H1 (cell line): ENCODE results near the gene CFAP61. TPM values are rescaled to one million over a fixed set of nuclear protein-coding genes. Genes with fewer than 3 reads are reported as not detected.

ENCODE experiments used
- CTCF ChIA-PET: fragments of 300-600 bp; sonication (Branson Sonifier 250); formaldehyde crosslinking; loops from one replicate; lab custom pipeline; 2021; ENCODE audit not compliant: partially characterized antibody; lab: Charles Lee
- POLR2A ChIA-PET: fragments of 300-600 bp; sonication (Branson Sonifier 250); formaldehyde crosslinking; loops from one replicate; lab custom pipeline; 2021; ENCODE audit warnings: inconsistent platforms; ENCODE audit not compliant: partially characterized antibody; lab: Charles Lee
- DNase-seq, 2 experiments: peaks; one replicate each; pipeline versions ENCODE4 v3.0.0 to v3.0.0-alpha.2; 2010 to 2022; ENCODE audit warnings: low spot score in 2 of 2, low read depth in 1 of 2, mixed read lengths in 1 of 2
- FAIRE-seq: peaks from 2 replicates; lab custom pipeline; 2011; peaks lifted over from hg19 to GRCh38; lab: Jason Lieb, UNC
- H2AFZ ChIP-seq: 2 replicates; pipeline ENCODE4 v1.8.1; 2012; ENCODE audit warnings: low read length, inconsistent platforms
- H2AK5ac ChIP-seq: 2 replicates; pipeline ENCODE4 v1.6.1; 2013; ENCODE audit warnings: low read depth, low read length
- H2BK120ac ChIP-seq: replicated peaks from 2 replicates; pipeline ENCODE3; 2013; ENCODE audit warnings: low read depth, low read length, inconsistent platforms
- H2BK12ac ChIP-seq: 2 replicates; pipeline ENCODE4 v1.6.1; 2013; ENCODE audit warnings: low read depth, low read length
- H2BK15ac ChIP-seq: 2 replicates; pipeline ENCODE4 v1.6.1; 2013; ENCODE audit warnings: low read length
- H2BK20ac ChIP-seq: 2 replicates; pipeline ENCODE4 v1.6.1; 2013; ENCODE audit warnings: low read length
- H2BK5ac ChIP-seq: 2 replicates; pipeline ENCODE4 v1.6.1; 2013; ENCODE audit warnings: low read depth, low read length
- H3K14ac ChIP-seq: 2 replicates; pipeline ENCODE4 v1.6.1; 2013; ENCODE audit warnings: inconsistent platforms; ENCODE audit not compliant: insufficient read length
- H3K18ac ChIP-seq: 2 replicates; pipeline ENCODE4 v1.6.1; 2013; ENCODE audit warnings: low read length; ENCODE audit errors: extremely low read depth
- H3K23ac ChIP-seq: 2 replicates; pipeline ENCODE4 v1.6.1; 2013; ENCODE audit warnings: inconsistent platforms; ENCODE audit not compliant: insufficient read length
- H3K23me2 ChIP-seq: 2 replicates; pipeline ENCODE4 v1.6.1; 2013; ENCODE audit warnings: low read depth, low read length
- H3K27ac ChIP-seq: 2 replicates; pipeline ENCODE4 v1.6.1; 2011; ENCODE audit warnings: low read depth, low read length, inconsistent platforms
- H3K27me3 ChIP-seq, 4 experiments: replicated peaks in 1 of 4; 1 replicate in 1 of 4; 2 replicates in 3 of 4; pipeline versions ENCODE4 v1.6.1 to v1.8.1; 2011 to 2013; ENCODE audit warnings: low read length in 3 of 4, mild to moderate bottlenecking in 3 of 4, inconsistent platforms in 2 of 4, mixed read lengths in 2 of 4, moderate library complexity in 1 of 4; ENCODE audit not compliant: control insufficient read depth in 3 of 4, insufficient read depth in 3 of 4; ENCODE audit errors: extremely low read depth in 1 of 4
- H3K36me3 ChIP-seq, 4 experiments: 2 replicates each; pipeline versions ENCODE4 v1.6.1 to v1.8.1; 2011 to 2013; ENCODE audit warnings: mild to moderate bottlenecking in 4 of 4, low read length in 3 of 4, moderate library complexity in 2 of 4, control low read depth in 1 of 4, inconsistent platforms in 1 of 4; ENCODE audit not compliant: insufficient read depth in 4 of 4, control insufficient read depth in 2 of 4
- H3K4ac ChIP-seq: replicated peaks from 2 replicates; pipeline ENCODE3; 2013; ENCODE audit warnings: low read length, low read depth, mixed read lengths, inconsistent platforms; ENCODE audit not compliant: insufficient read length
- H3K4me1 ChIP-seq, 4 experiments: replicated peaks in 1 of 4; 1 replicate in 1 of 4; 2 replicates in 3 of 4; pipeline versions ENCODE4 v1.6.1 to v1.8.1; 2011 to 2013; ENCODE audit warnings: low read length in 3 of 4, inconsistent platforms in 2 of 4, mixed read lengths in 1 of 4; ENCODE audit not compliant: insufficient read depth in 4 of 4, control insufficient read depth in 3 of 4
- H3K4me2 ChIP-seq, 2 experiments: 2 replicates each; pipeline versions ENCODE4 v1.6.1 to v1.8.1; 2011 to 2013; ENCODE audit warnings: low read depth in 2 of 2, low read length in 2 of 2, control low read depth in 1 of 2, inconsistent platforms in 1 of 2, mild to moderate bottlenecking in 1 of 2; ENCODE audit not compliant: insufficient read depth in 1 of 2
- H3K4me3 ChIP-seq, 4 experiments: fragments of 200-600, 300-600 bp in 1 of 4; sonication (generic), shearing (Covaris generic), sonication (Bioruptor Twin) in 1 of 4; 2 replicates each; pipeline versions ENCODE4 v1.5.1 to v1.8.1; 2011 to 2016; ENCODE audit warnings: low read length in 4 of 4, low read depth in 3 of 4, control low read depth in 2 of 4, inconsistent platforms in 2 of 4, mild to moderate bottlenecking in 2 of 4, mixed read lengths in 1 of 4, moderate library complexity in 1 of 4; ENCODE audit not compliant: insufficient read depth in 2 of 4; ENCODE audit errors: extremely low read depth in 1 of 4
- H3K56ac ChIP-seq: replicated peaks from 2 replicates; pipeline ENCODE3; 2013; ENCODE audit warnings: low read depth, mild to moderate bottlenecking, mixed read lengths, low read length, inconsistent platforms; ENCODE audit not compliant: insufficient read length
- H3K79me1 ChIP-seq: 2 replicates; pipeline ENCODE4 v1.6.1; 2013; ENCODE audit warnings: low read depth, low read length, control low read depth
- H3K79me2 ChIP-seq, 2 experiments: 2 replicates each; pipeline versions ENCODE4 v1.6.1 to v1.8.1; 2012 to 2013; ENCODE audit warnings: low read length in 2 of 2, mild to moderate bottlenecking in 2 of 2, inconsistent platforms in 1 of 2; ENCODE audit not compliant: insufficient read depth in 2 of 2, control insufficient read depth in 1 of 2
- H3K9ac ChIP-seq, 4 experiments: replicated peaks in 1 of 4; 1 replicate in 1 of 4; 2 replicates in 3 of 4; pipeline versions ENCODE4 v1.6.1 to v1.8.1; 2011 to 2013; ENCODE audit warnings: low read depth in 3 of 4, low read length in 3 of 4, control low read depth in 2 of 4, mild to moderate bottlenecking in 2 of 4, moderate library complexity in 2 of 4, inconsistent platforms in 1 of 4; ENCODE audit errors: extremely low read depth in 1 of 4
- H3K9me3 ChIP-seq, 2 experiments: 2 replicates each; pipeline versions ENCODE4 v1.6.1 to v1.8.1; 2012 to 2013; ENCODE audit warnings: mild to moderate bottlenecking in 2 of 2, moderate library complexity in 2 of 2, control low read depth in 1 of 2, inconsistent platforms in 1 of 2, low read depth in 1 of 2, low read length in 1 of 2, mixed read lengths in 1 of 2; ENCODE audit not compliant: insufficient read depth in 2 of 2
- H4K20me1 ChIP-seq, 2 experiments: replicated peaks in 1 of 2; 2 replicates each; pipeline versions ENCODE3 to v1.8.1; 2011 to 2013; ENCODE audit warnings: inconsistent platforms in 2 of 2, low read length in 2 of 2, mild to moderate bottlenecking in 1 of 2; ENCODE audit not compliant: insufficient read depth in 2 of 2, control insufficient read depth in 1 of 2
- H4K5ac ChIP-seq: 2 replicates; pipeline ENCODE4 v1.6.1; 2013; ENCODE audit warnings: low read length, low read depth, mixed read lengths, inconsistent platforms; ENCODE audit not compliant: insufficient read length
- H4K8ac ChIP-seq: 2 replicates; pipeline ENCODE4 v1.8.0; 2013; ENCODE audit warnings: mild to moderate bottlenecking, moderate library complexity, low read length, inconsistent platforms; ENCODE audit not compliant: insufficient read depth; ENCODE audit errors: extremely low read depth
- H4K91ac ChIP-seq: replicated peaks from 2 replicates; pipeline ENCODE3; 2013; ENCODE audit warnings: low read length, mixed read lengths, inconsistent platforms; ENCODE audit not compliant: insufficient read length
- BCL11A ChIP-seq, 2 experiments: IDR thresholded peaks; one replicate each; pipeline ENCODE4 v1.6.1; 2011; ENCODE audit warnings: low read depth in 2 of 2, low read length in 2 of 2, mild to moderate bottlenecking in 2 of 2
- CREB1 ChIP-seq: IDR thresholded peaks from 2 replicates; pipeline ENCODE4 v1.6.1; 2012; ENCODE audit warnings: inconsistent platforms
- CTBP2 ChIP-seq: IDR thresholded peaks from 2 replicates; pipeline ENCODE4 v1.7.0; 2011; ENCODE audit warnings: borderline replicate concordance, mild to moderate bottlenecking, moderate library complexity, mixed read lengths, low read length; ENCODE audit not compliant: insufficient read depth, insufficient read length
- CTCF ChIP-seq, 3 experiments: IDR thresholded peaks; 1 replicate in 2 of 3; 2 replicates in 1 of 3; pipeline versions ENCODE4 v1.5.1 to v1.6.1; 2011; ENCODE audit warnings: low read length in 3 of 3, mild to moderate bottlenecking in 3 of 3, inconsistent platforms in 2 of 3, low read depth in 1 of 3, moderate library complexity in 1 of 3; ENCODE audit not compliant: insufficient read depth in 1 of 3; ENCODE audit errors: control extremely low read depth in 1 of 3
- RAD21 ChIP-seq, 2 experiments: IDR thresholded peaks in 1 of 2; conservative IDR thresholded peaks in 1 of 2; 2 replicates each; pipeline ENCODE4 v1.6.1; 2011; ENCODE audit warnings: low read depth in 2 of 2, low read length in 2 of 2, improper control_type of control experiment in 1 of 2, inconsistent platforms in 1 of 2, mild to moderate bottlenecking in 1 of 2, moderate library complexity in 1 of 2
- SAP30 ChIP-seq: fragments of 300-600 bp; sonication (generic); IDR thresholded peaks from 2 replicates; pipeline ENCODE4 v1.7.1; 2012; ENCODE audit warnings: low read length, moderate library complexity, mild to moderate bottlenecking, inconsistent platforms; ENCODE audit not compliant: insufficient read depth, insufficient replicate concordance
- SIRT6 ChIP-seq: IDR thresholded peaks from one replicate; pipeline ENCODE4 v1.7.1; 2012; ENCODE audit warnings: low read length, inconsistent platforms
- TAF1 ChIP-seq: IDR thresholded peaks from 2 replicates; pipeline ENCODE4 v1.6.1; 2011; ENCODE audit warnings: mild to moderate bottlenecking, low read depth, low read length
- TEAD4 ChIP-seq: IDR thresholded peaks from 2 replicates; pipeline ENCODE4 v1.6.1; 2012; ENCODE audit warnings: low read depth, low read length, inconsistent platforms, mixed read lengths
- USF2 ChIP-seq: IDR thresholded peaks from 2 replicates; pipeline ENCODE4 v1.6.1; 2011; ENCODE audit warnings: low read length, improper control_type of control experiment
- WGBS, 2 experiments: shearing (Covaris generic) in 1 of 2; methylation state at CpG; one replicate each; pipeline versions ENCODE4 v1.1.6 to v1.1.7; 2013 to 2015; ENCODE audit warnings: low lambda C conversion rate in 2 of 2, mixed read lengths in 2 of 2, inconsistent platforms in 1 of 2, low coverage in 1 of 2, missing lambda C conversion rate in 1 of 2; ENCODE audit not compliant: insufficient replicate concordance in 2 of 2, insufficient coverage in 1 of 2, insufficient read length in 1 of 2; ENCODE audit errors: extremely low coverage in 1 of 2, missing lambda C conversion rate in 1 of 2; 5-methylcytosine and 5-hydroxymethylcytosine counted together
- polyA plus RNA-seq, 7 experiments: library from polyadenylated mRNA; depleted of rRNA in 3 of 7; stranded (reverse) in 5 of 7; unstranded in 2 of 7; fragments of >200 nt in 5 of 7; fragments of 200-250 nt in 2 of 7; gene quantifications; 1 replicate in 5 of 7; 2 replicates in 1 of 7; 4 replicates in 1 of 7; pipeline versions ENCODE4 v1.2.1 to v1.2.3, GENCODE V29; 2011 to 2013; ENCODE audit warnings: missing spikeins in 2 of 7, mixed read lengths in 2 of 7
- total RNA-seq: library from RNA; stranded (reverse); fragmentation: NEBNext Ultra II Directional; extraction: Animal tissue kit (Norgen Biotek cat#: 25700); gene quantifications from 2 replicates; pipeline ENCODE4 v1.2.1, GENCODE V29; 2021

Gene CFAP61
- total and polyA plus RNA-seq, 2 of the 8 experiments (the other 6 are each of a cell fraction or from before 2014, with no cell fraction given), result 0.29 to 0.61 TPM

GRCh38 chr20:20229595-20229994 is 177.3 kb downstream of the CFAP61 start:
- Histone ChIP-seq H3K27ac (no peak overlapping the region), H2AK5ac (no peak overlapping the region), H3K4me2 (no peak overlapping the region), H4K5ac (no peak overlapping the region), H3K4me3 (no peak overlapping the region), H3K79me2 (no peaks in the 10 kb centered on the region), H3K9me3 (peaks cover 0 to 2% of the 10 kb centered on the region in 2 experiments; a peak in 1 of 4 replicates), H2AFZ (no peak overlapping the region), H3K79me1 (no peaks in the 10 kb centered on the region), H2BK120ac (no peak overlapping the region), H2BK20ac (no peak overlapping the region), H3K23ac (no peak overlapping the region), H3K9ac (no peak overlapping the region), H3K56ac (no peak overlapping the region), H2BK15ac (no peak overlapping the region), H3K27me3 (no peaks in the 10 kb centered on the region), H4K8ac (no peak overlapping the region), H3K18ac (no peak overlapping the region), H3K14ac (no peak overlapping the region), H4K91ac (no peak overlapping the region), H3K23me2 (no peaks in the 10 kb centered on the region), H4K20me1 (peaks cover 0 to 2% of the 10 kb centered on the region in 2 experiments), H3K36me3 (no peaks in the 10 kb centered on the region), H3K4ac (no peak overlapping the region), H3K4me1 (peaks cover 0 to 3% (median 0%) of the 10 kb centered on the region in 4 experiments; a peak in 1 of 7 replicates), H2BK5ac (no peak overlapping the region), H2BK12ac (no peak overlapping the region)
- WGBS, 2 experiments, result 86% methylated on average over 5 of the region's 5 CpGs; no CpG with 5 or more reads in 1 of the 2 experiments
- ChIA-PET CTCF (interaction anchor here (1.1 to 1.9 kb wide), 2 partner anchors 8 to 146 kb away, joined by 3 to 9 read pairs; no protein-coding TSS in a partner anchor), POLR2A (no interaction called here)
- FAIRE-seq (no peak), DNase-seq (no peak)
- TF ChIP-seq CTCF (IDR thresholded peaks at IDR 0.05; ENCODE audit: control extremely low read depth in 1 of 3, insufficient read depth in 1 of 3, low read depth in 1 of 3, low read length in 3 of 3), result no peak
- TF ChIP-seq CREB1, result no peak
- TF ChIP-seq TAF1, result no peak
- TF ChIP-seq SIRT6, result no peak
- TF ChIP-seq TEAD4, result no peak
- TF ChIP-seq USF2, result no peak
- TF ChIP-seq BCL11A (IDR thresholded peaks at IDR 0.05; ENCODE audit: low read depth in 2 of 2, low read length in 2 of 2), result no peak
- TF ChIP-seq SAP30, result no peak
- no peak for TF ChIP-seq RAD21 (IDR thresholded peaks at IDR 0.05 in 1 of 2, conservative IDR thresholded peaks at IDR 0.05 in 1 of 2; ENCODE audit: low read depth in 2 of 2, low read length in 2 of 2)
- no peak for TF ChIP-seq CTBP2
